Ishikawa (cell line): ENCODE measurements around the gene SLC39A6.

Experiments used
- EGR1 ChIP-seq: IDR thresholded peaks from 2 replicates; pipeline ENCODE4 v1.6.1; 2012
- EP300 ChIP-seq: IDR thresholded peaks from 2 replicates; pipeline ENCODE4 v1.6.1; 2012; ENCODE audit warnings: borderline replicate concordance
- TEAD4 ChIP-seq: IDR thresholded peaks from 2 replicates; pipeline ENCODE4 v1.6.1; 2012
- ZBTB7A ChIP-seq: IDR thresholded peaks from 2 replicates; pipeline ENCODE4 v1.6.1; 2012; ENCODE audit warnings: low read depth
- TF ChIP-seq, protein P1 (sequence below): IDR thresholded peaks from 2 replicates; pipeline ENCODE4 v1.6.1; 2012

DNA sequence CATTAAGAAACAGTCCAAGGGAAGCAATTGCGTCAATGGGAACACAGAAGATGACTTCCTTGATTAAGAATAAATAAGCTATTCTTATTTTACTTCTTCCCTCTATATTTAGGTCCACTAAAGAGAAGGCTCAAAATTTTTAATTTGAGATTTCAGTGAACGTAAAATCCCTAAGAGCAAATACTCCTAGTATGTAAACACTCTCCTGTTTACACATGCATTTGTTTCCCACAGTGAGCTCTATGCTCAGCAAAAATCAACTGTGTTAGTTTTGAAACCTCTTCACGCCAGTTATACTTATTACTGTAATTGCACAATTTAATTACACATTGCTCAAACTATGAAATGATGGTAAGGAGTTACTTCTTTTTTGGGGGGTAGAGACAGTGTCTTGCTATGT lies 8.8 kb downstream of the SLC39A6 start:
- TF ChIP-seq ZBTB7A (no peak), EP300 (no peak), TEAD4 (no peak), EGR1 (no peak)
- TF ChIP-seq, protein P1, sequence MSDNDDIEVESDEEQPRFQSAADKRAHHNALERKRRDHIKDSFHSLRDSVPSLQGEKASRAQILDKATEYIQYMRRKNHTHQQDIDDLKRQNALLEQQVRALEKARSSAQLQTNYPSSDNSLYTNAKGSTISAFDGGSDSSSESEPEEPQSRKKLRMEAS, result no peak
